Glutamatergic neuron (in vitro differentiated cells): Measurements from ENCODE around the gene AKNAD1. TPM values are rescaled to one million over a fixed set of nuclear protein-coding genes. Genes with fewer than 3 reads are reported as not detected.

Experiments used
- DNase-seq: peaks from one replicate; pipeline ENCODE4 v3.0.0; 2022
- H3K27ac Mint-ChIP-seq: one replicate; pipeline ENCODE4 v1.8.0; 2020; ENCODE audit warnings: mild to moderate bottlenecking, mixed read lengths, inconsistent platforms; ENCODE audit not compliant: unreplicated experiment
- H3K27me3 Mint-ChIP-seq: one replicate; pipeline ENCODE4 v1.8.0; 2020; ENCODE audit warnings: mild to moderate bottlenecking, moderate library complexity, mixed read lengths, inconsistent platforms; ENCODE audit not compliant: unreplicated experiment
- H3K36me3 Mint-ChIP-seq: one replicate; pipeline ENCODE4 v1.8.0; 2020; ENCODE audit warnings: mild to moderate bottlenecking, mixed read lengths, inconsistent platforms; ENCODE audit not compliant: unreplicated experiment
- H3K4me1 Mint-ChIP-seq: one replicate; pipeline ENCODE4 v1.8.0; 2020; ENCODE audit warnings: mild to moderate bottlenecking, low read depth, mixed read lengths, inconsistent platforms; ENCODE audit not compliant: unreplicated experiment
- H3K4me3 Mint-ChIP-seq: one replicate; pipeline ENCODE4 v1.8.0; 2020; ENCODE audit warnings: mild to moderate bottlenecking, mixed read lengths, inconsistent platforms; ENCODE audit not compliant: unreplicated experiment
- H3K9me3 Mint-ChIP-seq: one replicate; pipeline ENCODE4 v1.8.0; 2020; ENCODE audit warnings: mild to moderate bottlenecking, moderate library complexity, mixed read lengths, inconsistent platforms; ENCODE audit not compliant: unreplicated experiment
- CTCF ChIP-seq: fragments of 200-600 bp; sonication (generic); IDR thresholded peaks from one replicate; pipeline ENCODE4 v1.5.0; 2021; ENCODE audit not compliant: partially characterized antibody, unreplicated experiment
- long read RNA-seq: library from polyadenylated mRNA; unstranded; transcript quantifications from one replicate; pipeline ENCODE4 v2.0.0, GENCODE V29; 2020; ENCODE audit not compliant: unreplicated experiment
- total RNA-seq: library from RNA; stranded (reverse); fragmentation: NEBNext Ultra II Directional; extraction: Animal tissue kit (Norgen Biotek cat#: 25700); gene quantifications from one replicate; pipeline ENCODE4 v1.2.1, GENCODE V29; 2021; ENCODE audit not compliant: unreplicated experiment

AKNAD1 gene
- not detected for total RNA-seq
- long read RNA-seq: 0 reads

DNA sequence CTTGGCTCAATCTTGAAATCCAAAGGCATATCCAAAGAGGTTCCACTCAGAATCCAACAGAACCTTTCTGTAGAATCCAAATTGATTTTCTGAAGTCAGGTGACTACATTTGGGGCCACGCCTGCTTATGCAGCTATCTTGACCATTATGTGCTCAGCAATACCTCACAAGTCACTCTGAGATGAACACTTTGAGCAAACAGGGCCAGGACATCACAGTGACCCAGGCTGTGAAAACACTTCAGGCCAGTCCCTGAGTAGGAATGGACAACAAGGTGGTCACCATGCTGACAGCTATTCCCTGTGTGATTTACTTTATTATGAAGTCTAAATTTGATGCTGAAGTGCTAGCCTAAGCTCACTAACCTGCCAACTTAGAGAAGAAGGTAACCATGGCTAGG, at the start of gene AKNAD1:
TSS of gene AKNAD1 (minus strand) at position 101 of the 400 bp plus-strand sequence. CDS start 4,430 bp downstream, outside the sequence.
- Mint-ChIP-seq H3K27me3 (no peaks in the 10 kb centered on the region), H3K4me3 (no peak within 1 kb of the TSS), H3K36me3 (no peaks in the 10 kb centered on the region), H3K9me3 (no peaks in the 10 kb centered on the region), H3K4me1 (peaks cover 4% of the 10 kb centered on the region), H3K27ac (no peak within 1 kb of the TSS)
- TF ChIP-seq CTCF: no peak
- no peak for DNase-seq

- no peak overlapping the region for H3K27ac Mint-ChIP-seq
- no peaks in the 10 kb centered on the region for H3K27me3 Mint-ChIP-seq
- H3K4me1 Mint-ChIP-seq: no peaks in the 10 kb centered on the region
- H3K36me3 Mint-ChIP-seq: no peaks in the 10 kb centered on the region
- TF ChIP-seq CTCF: no peak
- no peaks in the 10 kb centered on the region for H3K9me3 Mint-ChIP-seq
- DNase-seq: no peak
- no peak overlapping the region for H3K4me3 Mint-ChIP-seq
Observed at GRCh38 chr1:108901106-108901505, 44.2 kb upstream of the AKNAD1 start.

GRCh38 chr1:108897865-108898720, 41.2 kb upstream of the AKNAD1 start:
- H3K4me1 Mint-ChIP-seq: no peaks in the 10 kb centered on the region
- no peak overlapping the region for H3K27ac Mint-ChIP-seq
- H3K9me3 Mint-ChIP-seq: no peaks in the 10 kb centered on the region
- H3K4me3 Mint-ChIP-seq: no peak overlapping the region
- no peaks in the 10 kb centered on the region for H3K36me3 Mint-ChIP-seq
- TF ChIP-seq CTCF: peak; percentile 60
- no peak for DNase-seq
- H3K27me3 Mint-ChIP-seq: peaks cover 2% of the 10 kb centered on the region

GRCh38 chr1:108896146-108897145, 39.6 kb upstream of the AKNAD1 start:
- no peak for DNase-seq
- TF ChIP-seq CTCF: no peak
- no peaks in the 10 kb centered on the region for H3K36me3 Mint-ChIP-seq
- H3K4me1 Mint-ChIP-seq: no peaks in the 10 kb centered on the region
- no peaks in the 10 kb centered on the region for H3K9me3 Mint-ChIP-seq
- peaks cover 2% of the 10 kb centered on the region for H3K27me3 Mint-ChIP-seq
- no peak overlapping the region for H3K27ac Mint-ChIP-seq
- no peak overlapping the region for H3K4me3 Mint-ChIP-seq
